Breast epithelium (tissue), 3 donors: Measurements from ENCODE around the gene GSTP1.

Experiments
- POLR2A ChIP-seq: fragments of 450-650 bp; IDR thresholded peaks from one replicate; pipeline ENCODE4 v1.6.1; 2016; ENCODE audit warnings: antibody characterized with exemption, mild to moderate bottlenecking, moderate library complexity
- TF ChIP-seq, protein P1 (sequence below), 3 donors: fragments of 450-650 bp; IDR thresholded peaks; one replicate each; pipeline ENCODE4 v1.5.1; 2016 to 2017; ENCODE audit warnings: antibody characterized with exemption in 3 of 3, mild to moderate bottlenecking in 3 of 3, moderate library complexity in 3 of 3

DNA sequence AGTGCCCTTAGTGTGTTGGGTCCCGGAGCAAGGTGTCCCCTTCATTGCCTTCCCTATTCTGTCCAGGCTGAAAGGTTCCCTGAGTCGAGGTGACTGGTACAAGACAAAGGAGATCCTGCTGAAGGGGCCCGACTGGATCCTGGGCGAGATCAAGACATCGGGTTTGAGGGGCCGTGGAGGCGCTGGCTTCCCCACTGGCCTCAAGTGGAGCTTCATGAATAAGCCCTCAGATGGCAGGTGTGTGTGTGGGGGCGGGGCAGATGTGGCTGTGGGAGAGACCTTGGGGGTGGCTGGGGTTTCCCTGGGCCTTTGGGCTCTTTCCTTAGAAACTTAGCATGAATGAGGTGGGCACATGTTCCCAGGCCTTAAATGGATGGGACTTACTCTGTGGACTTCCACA lies 24.9 kb downstream of the GSTP1 start:
- TF ChIP-seq, protein P1, sequence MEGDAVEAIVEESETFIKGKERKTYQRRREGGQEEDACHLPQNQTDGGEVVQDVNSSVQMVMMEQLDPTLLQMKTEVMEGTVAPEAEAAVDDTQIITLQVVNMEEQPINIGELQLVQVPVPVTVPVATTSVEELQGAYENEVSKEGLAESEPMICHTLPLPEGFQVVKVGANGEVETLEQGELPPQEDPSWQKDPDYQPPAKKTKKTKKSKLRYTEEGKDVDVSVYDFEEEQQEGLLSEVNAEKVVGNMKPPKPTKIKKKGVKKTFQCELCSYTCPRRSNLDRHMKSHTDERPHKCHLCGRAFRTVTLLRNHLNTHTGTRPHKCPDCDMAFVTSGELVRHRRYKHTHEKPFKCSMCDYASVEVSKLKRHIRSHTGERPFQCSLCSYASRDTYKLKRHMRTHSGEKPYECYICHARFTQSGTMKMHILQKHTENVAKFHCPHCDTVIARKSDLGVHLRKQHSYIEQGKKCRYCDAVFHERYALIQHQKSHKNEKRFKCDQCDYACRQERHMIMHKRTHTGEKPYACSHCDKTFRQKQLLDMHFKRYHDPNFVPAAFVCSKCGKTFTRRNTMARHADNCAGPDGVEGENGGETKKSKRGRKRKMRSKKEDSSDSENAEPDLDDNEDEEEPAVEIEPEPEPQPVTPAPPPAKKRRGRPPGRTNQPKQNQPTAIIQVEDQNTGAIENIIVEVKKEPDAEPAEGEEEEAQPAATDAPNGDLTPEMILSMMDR (IDR thresholded peaks at IDR 0.05) = no peak
- no peak for TF ChIP-seq POLR2A
